OCI-LY1 (cell line): Measurements from ENCODE around the gene NIPAL3.

ENCODE experiments used
- H2AFZ ChIP-seq: fragments of 200-600 bp; sonication (generic), shearing (Covaris generic); 2 replicates; pipeline ENCODE4 v1.6.0; 2014; ENCODE audit warnings: antibody characterized with exemption, mild to moderate bottlenecking, low read length
- H3F3A ChIP-seq: fragments of 200-600 bp; sonication (generic), shearing (Covaris generic); 2 replicates; pipeline ENCODE4 v1.6.0; 2014; ENCODE audit warnings: mild to moderate bottlenecking, antibody characterized with exemption, low read length, moderate library complexity; ENCODE audit not compliant: insufficient read depth
- H3K27ac ChIP-seq: fragments of 200-600 bp; sonication (generic); 2 replicates; pipeline ENCODE4 v1.5.1; 2014; ENCODE audit warnings: low read length, mixed run types, mild to moderate bottlenecking, low read depth; ENCODE audit not compliant: poor library complexity, severe bottlenecking
- H3K27me3 ChIP-seq: fragments of 200-600 bp; sonication (generic); 2 replicates; pipeline ENCODE4 v1.6.0; 2014; ENCODE audit warnings: antibody characterized with exemption, mild to moderate bottlenecking, low read length, moderate library complexity; ENCODE audit not compliant: insufficient read depth
- H3K36me3 ChIP-seq: fragments of 200-600 bp; sonication (generic); 2 replicates; pipeline ENCODE4 v1.6.1; 2014; ENCODE audit warnings: mild to moderate bottlenecking, antibody characterized with exemption, low read length, moderate library complexity, mixed read lengths; ENCODE audit not compliant: insufficient read depth
- H3K4me1 ChIP-seq: fragments of 200-600 bp; sonication (generic); 2 replicates; pipeline ENCODE4 v1.5.1; 2014; ENCODE audit warnings: mild to moderate bottlenecking, low read length, moderate library complexity; ENCODE audit not compliant: insufficient read depth, severe bottlenecking
- H3K4me2 ChIP-seq: fragments of 200-600 bp; sonication (generic), shearing (Covaris generic); 2 replicates; pipeline ENCODE4 v1.6.1; 2014; ENCODE audit warnings: low read length
- H3K4me3 ChIP-seq: fragments of 200-600 bp; sonication (generic); 2 replicates; pipeline ENCODE4 v1.5.1; 2014; ENCODE audit warnings: low read length, low read depth, mild to moderate bottlenecking, mixed read lengths; ENCODE audit not compliant: poor library complexity, severe bottlenecking
- H3K79me2 ChIP-seq: fragments of 200-600 bp; shearing (Covaris generic); 2 replicates; pipeline ENCODE4 v1.6.1; 2016; ENCODE audit warnings: mixed run types, low read length, mixed read lengths; ENCODE audit not compliant: insufficient read depth
- H3K9ac ChIP-seq: fragments of 200-600 bp; sonication (generic), shearing (Covaris generic); 2 replicates; pipeline ENCODE4 v1.6.1; 2014; ENCODE audit warnings: mild to moderate bottlenecking, low read length, mixed read lengths
- H3K9me2 ChIP-seq: fragments of 200-600 bp; sonication (generic), shearing (Covaris generic); 2 replicates; pipeline ENCODE4 v1.6.1; 2014; ENCODE audit warnings: low read depth, mild to moderate bottlenecking, low read length, mixed read lengths
- H3K9me3 ChIP-seq: fragments of 200-600 bp; shearing (Covaris generic); 2 replicates; pipeline ENCODE4 v1.6.1; 2014; ENCODE audit warnings: low read length, mixed read lengths
- H4K20me1 ChIP-seq: fragments of 200-600 bp; sonication (generic), shearing (Covaris generic); 2 replicates; pipeline ENCODE4 v1.6.0; 2016; ENCODE audit warnings: mild to moderate bottlenecking, low read length; ENCODE audit not compliant: insufficient read depth
- EZH2 ChIP-seq: fragments of 200-600 bp; sonication (generic), shearing (Covaris generic); IDR thresholded peaks from 2 replicates; pipeline ENCODE4 v1.8.0; 2017; ENCODE audit warnings: borderline replicate concordance, mixed run types, mild to moderate bottlenecking, antibody characterized with exemption, low read length, moderate library complexity, mixed read lengths
- TF ChIP-seq, protein P1 (sequence below): fragments of 200-600 bp; sonication (generic), shearing (Covaris generic); IDR thresholded peaks from 2 replicates; pipeline ENCODE4 v1.5.1; 2017; ENCODE audit warnings: mild to moderate bottlenecking, antibody characterized with exemption, low read length, moderate library complexity, mixed read lengths

The NIPAL3 gene

DNA sequence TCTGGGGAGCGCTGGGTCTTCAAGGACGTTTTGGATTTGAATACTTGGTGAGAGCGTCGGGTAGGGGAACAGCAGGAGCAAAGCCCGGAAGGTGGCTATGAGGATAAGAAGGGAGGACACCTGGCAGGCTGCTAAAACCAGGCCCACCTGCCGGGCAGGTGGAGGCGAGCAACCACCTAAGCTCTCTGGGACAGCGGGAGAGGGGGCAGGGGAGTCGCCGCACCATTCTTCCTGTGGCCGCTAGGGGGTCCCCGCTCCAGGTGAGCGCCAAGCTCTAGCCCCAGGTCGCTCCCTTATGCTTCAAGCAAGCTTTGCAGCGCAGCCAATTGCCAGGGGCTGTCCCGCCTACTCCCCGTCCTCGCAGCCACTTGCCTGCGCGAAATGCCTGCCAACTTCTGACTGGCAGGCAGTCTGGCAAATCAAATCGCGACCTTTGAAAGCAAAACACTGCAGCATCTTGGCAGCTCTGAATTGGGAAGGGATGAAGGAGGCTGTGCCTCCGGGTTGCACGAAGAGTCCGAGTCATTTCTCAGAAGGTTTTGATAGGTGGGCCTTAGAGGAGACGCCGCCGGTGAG lies at the start of gene NIPAL3:
Gene NIPAL3 (plus strand): TSS at position 469 of the 576 bp plus-strand sequence. CDS start 3,746 bp downstream, outside the sequence.
- H3K9ac ChIP-seq: peak within 1 kb of the TSS; percentile 78
- H3K27me3 ChIP-seq: no peaks in the 10 kb centered on the region
- H3K36me3 ChIP-seq: peaks cover 21% of the 10 kb centered on the region
- peak within 1 kb of the TSS; percentile 84 for H3K27ac ChIP-seq
- H3K9me3 ChIP-seq: no peaks in the 10 kb centered on the region
- no peaks in the 10 kb centered on the region for H3K9me2 ChIP-seq
- peaks cover 20% of the 10 kb centered on the region for H3K79me2 ChIP-seq
- TF ChIP-seq EZH2: no peak
- TF ChIP-seq, protein P1, sequence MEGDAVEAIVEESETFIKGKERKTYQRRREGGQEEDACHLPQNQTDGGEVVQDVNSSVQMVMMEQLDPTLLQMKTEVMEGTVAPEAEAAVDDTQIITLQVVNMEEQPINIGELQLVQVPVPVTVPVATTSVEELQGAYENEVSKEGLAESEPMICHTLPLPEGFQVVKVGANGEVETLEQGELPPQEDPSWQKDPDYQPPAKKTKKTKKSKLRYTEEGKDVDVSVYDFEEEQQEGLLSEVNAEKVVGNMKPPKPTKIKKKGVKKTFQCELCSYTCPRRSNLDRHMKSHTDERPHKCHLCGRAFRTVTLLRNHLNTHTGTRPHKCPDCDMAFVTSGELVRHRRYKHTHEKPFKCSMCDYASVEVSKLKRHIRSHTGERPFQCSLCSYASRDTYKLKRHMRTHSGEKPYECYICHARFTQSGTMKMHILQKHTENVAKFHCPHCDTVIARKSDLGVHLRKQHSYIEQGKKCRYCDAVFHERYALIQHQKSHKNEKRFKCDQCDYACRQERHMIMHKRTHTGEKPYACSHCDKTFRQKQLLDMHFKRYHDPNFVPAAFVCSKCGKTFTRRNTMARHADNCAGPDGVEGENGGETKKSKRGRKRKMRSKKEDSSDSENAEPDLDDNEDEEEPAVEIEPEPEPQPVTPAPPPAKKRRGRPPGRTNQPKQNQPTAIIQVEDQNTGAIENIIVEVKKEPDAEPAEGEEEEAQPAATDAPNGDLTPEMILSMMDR: peak; percentile 70
- H4K20me1 ChIP-seq: no peaks in the 10 kb centered on the region
- H3K4me2 ChIP-seq: peak within 1 kb of the TSS; percentile 90
- H3F3A ChIP-seq: 0 out of 2 replicates have a peak, but pooled peaks cover 3% of the 10 kb centered on the region
- H2AFZ ChIP-seq: peak within 1 kb of the TSS; percentile 96
- peak within 1 kb of the TSS; percentile 84 for H3K4me3 ChIP-seq
- H3K4me1 ChIP-seq: peaks cover 54% of the 10 kb centered on the region

DNA sequence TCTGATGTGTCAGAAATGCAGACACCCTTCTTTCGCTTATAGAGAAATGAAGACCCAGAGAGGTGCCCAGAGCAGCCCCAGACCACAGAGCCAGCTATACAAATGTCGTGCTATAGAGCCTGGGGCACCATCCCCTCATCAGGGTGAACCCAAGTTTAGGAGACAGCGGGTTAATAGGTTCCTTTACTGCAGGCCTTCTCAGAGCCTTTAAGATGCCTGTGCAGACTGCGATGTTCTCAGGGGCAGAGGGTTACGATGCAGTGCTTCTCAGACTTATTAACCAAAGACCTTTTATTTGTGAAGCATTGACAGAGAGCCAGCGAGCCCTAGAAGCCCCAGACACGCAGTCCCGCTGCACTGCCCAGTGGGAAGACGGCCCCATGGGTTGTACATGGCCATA lies 48.9 kb upstream of the NIPAL3 start:
- H3K9ac ChIP-seq: no peak overlapping the region
- no peak overlapping the region for H3K4me2 ChIP-seq
- H3F3A ChIP-seq: no peaks in the 10 kb centered on the region
- H3K79me2 ChIP-seq: no peaks in the 10 kb centered on the region
- no peak overlapping the region for H3K27ac ChIP-seq
- no peaks in the 10 kb centered on the region for H3K4me1 ChIP-seq
- no peaks in the 10 kb centered on the region; the same call in 1 of the 2 replicates for H3K36me3 ChIP-seq
- no peaks in the 10 kb centered on the region for H4K20me1 ChIP-seq
- no peak overlapping the region for H2AFZ ChIP-seq
- TF ChIP-seq EZH2: no peak
- TF ChIP-seq, protein P1: no peak
- no peaks in the 10 kb centered on the region for H3K9me2 ChIP-seq
- H3K27me3 ChIP-seq: no peaks in the 10 kb centered on the region
- H3K9me3 ChIP-seq: no peaks in the 10 kb centered on the region
- no peak overlapping the region for H3K4me3 ChIP-seq

DNA sequence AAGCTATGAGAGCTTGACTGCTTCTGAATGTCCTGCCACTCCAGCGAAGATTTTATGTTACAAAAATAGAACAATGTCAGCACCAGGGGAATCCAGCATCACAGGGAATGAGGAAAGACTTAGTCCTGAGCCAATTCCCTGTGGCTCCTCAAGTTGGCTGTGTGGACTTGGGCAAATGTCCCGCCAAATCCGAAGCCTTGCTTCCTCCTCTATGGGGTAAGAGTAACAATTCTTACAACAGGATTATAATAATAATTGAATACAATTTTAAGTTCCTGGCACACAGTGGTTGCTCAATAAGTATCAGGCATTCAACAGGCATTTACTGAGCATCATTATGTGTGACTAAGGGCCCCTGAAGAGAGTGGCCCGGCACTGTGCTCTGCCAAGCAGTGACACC lies 46.4 kb upstream of the NIPAL3 start:
- no peak for TF ChIP-seq EZH2
- TF ChIP-seq, protein P1: no peak
- no peaks in the 10 kb centered on the region for H3K27me3 ChIP-seq
- no peaks in the 10 kb centered on the region for H3K9me2 ChIP-seq
- H3K79me2 ChIP-seq: no peaks in the 10 kb centered on the region
- no peaks in the 10 kb centered on the region for H3F3A ChIP-seq
- peaks cover 14% of the 10 kb centered on the region for H3K4me1 ChIP-seq
- no peak overlapping the region for H3K9ac ChIP-seq
- no peak overlapping the region for H3K4me3 ChIP-seq
- H3K36me3 ChIP-seq: no peaks in the 10 kb centered on the region; the same call in 1 of the 2 replicates
- H3K9me3 ChIP-seq: no peaks in the 10 kb centered on the region
- H3K27ac ChIP-seq: no peak overlapping the region
- H4K20me1 ChIP-seq: no peaks in the 10 kb centered on the region
- H2AFZ ChIP-seq: no peak overlapping the region
- no peak overlapping the region for H3K4me2 ChIP-seq
